Uterus (tissue), 4 donors: ENCODE measurements around the gene EYS. TPM values are rescaled to one million over a fixed set of nuclear protein-coding genes. Genes with fewer than 3 reads are reported as not detected.

Source experiments
- DNase-seq, 2 donors: peaks; one replicate each; pipeline ENCODE4 v3.0.0-alpha.2; 2019 to 2020
- H3K27ac ChIP-seq, 2 donors: fragments of 200-600 bp; sonication (generic); 1 replicate in 1 of 2; 2 replicates in 1 of 2; pipeline ENCODE4 v1.5.1; 2016 to 2018
- H3K27me3 ChIP-seq, 2 donors: fragments of 200-600 bp; sonication (generic); one replicate each; pipeline ENCODE4 v1.5.1; 2018 to 2019; ENCODE audit warnings: control low read depth in 1 of 2
- H3K36me3 ChIP-seq, 2 donors: fragments of 200-600 bp; sonication (generic); one replicate each; pipeline ENCODE4 v1.5.1; 2019; ENCODE audit warnings: control low read depth in 1 of 2
- H3K4me1 ChIP-seq, 2 donors: fragments of 200-600 bp; sonication (generic); one replicate each; pipeline ENCODE4 v1.5.1; 2018 to 2019; ENCODE audit warnings: control low read depth in 1 of 2
- H3K4me3 ChIP-seq, 2 donors: fragments of 200-600 bp; sonication (generic); 1 replicate in 1 of 2; 2 replicates in 1 of 2; pipeline ENCODE4 v1.5.1; 2018 to 2019; ENCODE audit warnings: mild to moderate bottlenecking in 1 of 2
- H3K9me3 ChIP-seq, 2 donors: fragments of 200-600 bp; sonication (generic); one replicate each; pipeline ENCODE4 v1.5.1; 2019; ENCODE audit warnings: control low read depth in 1 of 2
- CTCF ChIP-seq, 4 experiments: fragments of 200-600 bp in 2 of 4; fragments of 450-650 bp in 2 of 4; sonication (generic) in 2 of 4; IDR thresholded peaks; one replicate each; pipeline ENCODE4 v1.5.1; 2016 to 2019; ENCODE audit warnings: antibody characterized with exemption in 4 of 4, mild to moderate bottlenecking in 2 of 4, moderate library complexity in 1 of 4
- POLR2A ChIP-seq, 2 donors: fragments of 450-650 bp; IDR thresholded peaks; one replicate each; pipeline ENCODE4 v1.6.1; 2016; ENCODE audit warnings: antibody characterized with exemption in 2 of 2, mild to moderate bottlenecking in 1 of 2, moderate library complexity in 1 of 2
- intact Hi-C: fragments of 100-400 bp; cut with DNase I; formaldehyde crosslinking; loops from one replicate; pipeline ENCODE4 v1.15.1; 2023; ENCODE audit warnings: low total_unique reads
- total RNA-seq, 4 donors: library from RNA; depleted of rRNA in 3 of 4; stranded (reverse); fragments of >200 nt in 3 of 4; gene quantifications; one replicate each; pipeline versions ENCODE4 v1.1.0 to v1.2.4, GENCODE V29; 2014 to 2023
- donor health status: DM: yes; HTN: yes; CAD: no.

The EYS gene
- total RNA-seq, 4 donors from 2014 or later, result 1.3 TPM; not detected in 3

- Histone ChIP-seq H3K4me3 (no peak overlapping the region), H3K36me3 (no peaks in the 10 kb centered on the region), H3K27ac (no peak overlapping the region), H3K27me3 (no peaks in the 10 kb centered on the region), H3K9me3 (no peaks in the 10 kb centered on the region), H3K4me1 (no peaks in the 10 kb centered on the region)
- DNase-seq, result no peak
- TF ChIP-seq CTCF (IDR thresholded peaks at IDR 0.05), result no peak
- TF ChIP-seq POLR2A (IDR thresholded peaks at IDR 0.05), result no peak
- intact Hi-C loops, result no loop called here
These were observed 1956.6 kb downstream of the EYS start for GRCh38 chr6:63750400-63750799.

GRCh38 chr6:63745784-63746183 is 1961.2 kb downstream of the EYS start:
- no peak for DNase-seq
- no peaks in the 10 kb centered on the region for H3K9me3 ChIP-seq

GRCh38 chr6:63744810-63745209 is 1962.2 kb downstream of the EYS start:
- no peaks in the 10 kb centered on the region for H3K27me3 ChIP-seq
- no peak overlapping the region for H3K27ac ChIP-seq
- intact Hi-C loops, result no loop called here
- no peaks in the 10 kb centered on the region for H3K36me3 ChIP-seq
- no peaks in the 10 kb centered on the region for H3K4me1 ChIP-seq
- no peak for TF ChIP-seq CTCF (IDR thresholded peaks at IDR 0.05)
- TF ChIP-seq POLR2A (IDR thresholded peaks at IDR 0.05), result no peak
- H3K4me3 ChIP-seq, result no peak overlapping the region
- DNase-seq, result no peak
- no peaks in the 10 kb centered on the region for H3K9me3 ChIP-seq

More at GRCh38 chr6:63745784-63746183, 1961.2 kb downstream of the EYS start:
- TF ChIP-seq POLR2A (IDR thresholded peaks at IDR 0.05), result no peak
- TF ChIP-seq CTCF (IDR thresholded peaks at IDR 0.05), result no peak
- Histone ChIP-seq H3K27me3 (no peaks in the 10 kb centered on the region), H3K27ac (no peak overlapping the region), H3K36me3 (no peaks in the 10 kb centered on the region), H3K4me1 (no peaks in the 10 kb centered on the region), H3K4me3 (no peak overlapping the region)
- intact Hi-C loops, result no loop called here

GRCh38 chr6:63743691-63744090 is 1963.3 kb downstream of the EYS start:
- H3K36me3 ChIP-seq, result no peaks in the 10 kb centered on the region

GRCh38 chr6:63742060-63742459 is 1965.0 kb downstream of the EYS start:
- Histone ChIP-seq H3K4me1 (no peaks in the 10 kb centered on the region), H3K27me3 (no peaks in the 10 kb centered on the region), H3K27ac (no peak overlapping the region), H3K36me3 (no peaks in the 10 kb centered on the region), H3K4me3 (no peak overlapping the region), H3K9me3 (no peaks in the 10 kb centered on the region)
- no peak for DNase-seq
- intact Hi-C loops, result no loop called here
- TF ChIP-seq CTCF (IDR thresholded peaks at IDR 0.05) (no peak), POLR2A (IDR thresholded peaks at IDR 0.05) (no peak)

More at GRCh38 chr6:63743691-63744090, 1963.3 kb downstream of the EYS start:
- Histone ChIP-seq H3K27ac (no peak overlapping the region), H3K4me1 (no peaks in the 10 kb centered on the region), H3K4me3 (no peak overlapping the region), H3K9me3 (no peaks in the 10 kb centered on the region), H3K27me3 (no peaks in the 10 kb centered on the region)
- DNase-seq, result no peak
- intact Hi-C loops, result no loop called here
- TF ChIP-seq POLR2A (IDR thresholded peaks at IDR 0.05) (no peak), CTCF (IDR thresholded peaks at IDR 0.05) (no peak)
